Mesenchymal stem cell (in vitro differentiated cells and primary cell): Measurements from ENCODE around the gene PHF19.

Source experiments
- DNase-seq: peaks from one replicate; pipeline ENCODE4 v3.0.0-alpha.2; 2013
- H2AFZ ChIP-seq: one replicate; pipeline ENCODE4 v1.6.1; 2013; ENCODE audit warnings: low read depth, mild to moderate bottlenecking, control low read depth, inconsistent platforms, low read length, moderate library complexity
- H2AK5ac ChIP-seq: 2 replicates; pipeline ENCODE4 v1.6.1; 2013; ENCODE audit warnings: low read length, moderate library complexity, mild to moderate bottlenecking, inconsistent platforms; ENCODE audit not compliant: severe bottlenecking
- H2BK120ac ChIP-seq: one replicate; pipeline ENCODE4 v1.6.1; 2013; ENCODE audit warnings: low read depth, mild to moderate bottlenecking, inconsistent platforms, low read length, moderate library complexity
- H2BK12ac ChIP-seq, 2 experiments: one replicate each; pipeline ENCODE4 v1.6.1; 2013; ENCODE audit warnings: inconsistent platforms in 2 of 2, low read length in 2 of 2, mild to moderate bottlenecking in 2 of 2, moderate library complexity in 2 of 2, control low read depth in 1 of 2
- H2BK15ac ChIP-seq: one replicate; pipeline ENCODE4 v1.6.1; 2013; ENCODE audit warnings: mild to moderate bottlenecking, low read depth, inconsistent platforms; ENCODE audit not compliant: poor library complexity, severe bottlenecking
- H2BK5ac ChIP-seq: 2 replicates; pipeline ENCODE4 v1.6.1; 2013; ENCODE audit warnings: low read depth, mild to moderate bottlenecking, low read length, control low read depth, inconsistent platforms; ENCODE audit not compliant: poor library complexity, severe bottlenecking
- H3K14ac ChIP-seq, 2 experiments: one replicate each; pipeline ENCODE4 v1.6.1; 2013; ENCODE audit warnings: inconsistent platforms in 2 of 2, low read length in 2 of 2, control low read depth in 1 of 2, mild to moderate bottlenecking in 1 of 2, moderate library complexity in 1 of 2
- H3K18ac ChIP-seq, 2 experiments: one replicate each; pipeline ENCODE4 v1.6.1; 2013; ENCODE audit warnings: inconsistent platforms in 2 of 2, low read length in 2 of 2, control low read depth in 1 of 2, low read depth in 1 of 2, mild to moderate bottlenecking in 1 of 2
- H3K23ac ChIP-seq, 2 experiments: one replicate each; pipeline ENCODE4 v1.6.1; 2013; ENCODE audit warnings: inconsistent platforms in 2 of 2, low read length in 2 of 2, mild to moderate bottlenecking in 2 of 2, moderate library complexity in 2 of 2, control low read depth in 1 of 2
- H3K27ac ChIP-seq: 2 replicates; pipeline ENCODE4 v1.5.1; 2013; ENCODE audit warnings: mild to moderate bottlenecking, moderate library complexity, low read length, control low read depth, inconsistent platforms; ENCODE audit not compliant: poor library complexity, severe bottlenecking
- H3K27me3 ChIP-seq, 2 experiments: 2 replicates each; pipeline versions ENCODE4 v1.6.1 to v1.7.0; 2013; ENCODE audit warnings: low read length in 2 of 2, mild to moderate bottlenecking in 2 of 2, moderate library complexity in 2 of 2, control low read depth in 1 of 2, inconsistent platforms in 1 of 2; ENCODE audit not compliant: control insufficient read depth in 1 of 2, insufficient read depth in 1 of 2
- H3K36me3 ChIP-seq, 2 experiments: 2 replicates each; pipeline versions ENCODE4 v1.6.1 to v1.7.0; 2013; ENCODE audit warnings: low read length in 2 of 2, control low read depth in 1 of 2, inconsistent platforms in 1 of 2, low read depth in 1 of 2, mild to moderate bottlenecking in 1 of 2; ENCODE audit not compliant: insufficient read depth in 2 of 2, control insufficient read depth in 1 of 2
- H3K4ac ChIP-seq, 2 experiments: one replicate each; pipeline ENCODE4 v1.6.1; 2013; ENCODE audit warnings: inconsistent platforms in 2 of 2, low read length in 2 of 2, mild to moderate bottlenecking in 2 of 2, moderate library complexity in 2 of 2, control low read depth in 1 of 2, low read depth in 1 of 2
- H3K4me1 ChIP-seq: 2 replicates; pipeline ENCODE4 v1.6.1; 2013; ENCODE audit warnings: low read depth, low read length, control low read depth; ENCODE audit not compliant: control insufficient read depth, insufficient read depth
- H3K4me2 ChIP-seq: 2 replicates; pipeline ENCODE4 v1.6.1; 2013; ENCODE audit warnings: low read length, mild to moderate bottlenecking, inconsistent platforms; ENCODE audit not compliant: poor library complexity, severe bottlenecking
- H3K4me3 ChIP-seq, 2 experiments: 2 replicates each; pipeline versions ENCODE4 v1.5.1 to v1.7.0; 2013; ENCODE audit warnings: low read length in 2 of 2, mild to moderate bottlenecking in 2 of 2, control low read depth in 1 of 2, low read depth in 1 of 2; ENCODE audit not compliant: insufficient read depth in 1 of 2
- H3K79me1 ChIP-seq: replicated peaks from 2 replicates; pipeline ENCODE4 v1.6.1; 2013; ENCODE audit warnings: mild to moderate bottlenecking, control low read depth, low read length, inconsistent platforms; ENCODE audit not compliant: poor library complexity, severe bottlenecking
- H3K9ac ChIP-seq: 2 replicates; pipeline ENCODE4 v1.7.0; 2013; ENCODE audit warnings: mild to moderate bottlenecking, low read length, moderate library complexity
- H3K9me3 ChIP-seq: 2 replicates; pipeline ENCODE4 v1.7.0; 2013; ENCODE audit warnings: mild to moderate bottlenecking, low read length; ENCODE audit not compliant: control insufficient read depth
- H4K8ac ChIP-seq: one replicate; pipeline ENCODE4 v1.6.1; 2013; ENCODE audit warnings: inconsistent platforms, mild to moderate bottlenecking, low read length, moderate library complexity
- H4K91ac ChIP-seq: one replicate; pipeline ENCODE4 v1.6.1; 2013; ENCODE audit warnings: mild to moderate bottlenecking, low read length, inconsistent platforms
- whole genome bisulfite sequencing: methylation state at CpG from one replicate; pipeline ENCODE4 v1.1.7; 2013; ENCODE audit warnings: mixed read lengths; 5-methylcytosine and 5-hydroxymethylcytosine counted together

PHF19 gene

GRCh38 chr9:120886490-120886967, 9.5 kb upstream of the PHF19 start:
- H2AFZ ChIP-seq, result no peak overlapping the region
- no peak overlapping the region for H2AK5ac ChIP-seq
- no peak overlapping the region for H3K4me2 ChIP-seq
- H2BK15ac ChIP-seq, result no peak overlapping the region
- H2BK12ac ChIP-seq, result no peak overlapping the region
- no peak overlapping the region for H3K9ac ChIP-seq
- DNase-seq, result peak; percentile 39
- no peak overlapping the region for H3K27ac ChIP-seq
- no peak overlapping the region for H3K23ac ChIP-seq
- H3K4me1 ChIP-seq, result peaks cover 21% of the 10 kb centered on the region
- H3K9me3 ChIP-seq, result no peaks in the 10 kb centered on the region
- peak overlapping the region in 1 of 2 experiments; percentile 20 for H3K14ac ChIP-seq
- no peak overlapping the region for H3K4ac ChIP-seq
- H2BK120ac ChIP-seq, result no peak overlapping the region
- no peak overlapping the region for H3K4me3 ChIP-seq
- H4K91ac ChIP-seq, result no peak overlapping the region
- peaks cover 0 to 41% of the 10 kb centered on the region in 2 experiments for H3K27me3 ChIP-seq
- no peak overlapping the region for H4K8ac ChIP-seq
- no peak overlapping the region for H3K18ac ChIP-seq
- whole genome bisulfite sequencing, result 65% methylated on average over 8 of the region's 8 CpGs
- no peaks in the 10 kb centered on the region for H3K79me1 ChIP-seq
- no peaks in the 10 kb centered on the region for H3K36me3 ChIP-seq
- H2BK5ac ChIP-seq, result no peak overlapping the region

- no peak overlapping the region for H3K4ac ChIP-seq
- no peak overlapping the region for H2BK120ac ChIP-seq
- peak overlapping the region; percentile 37 for H3K27ac ChIP-seq
- peak overlapping the region; percentile 21 for H3K4me2 ChIP-seq
- no peak overlapping the region for H3K4me3 ChIP-seq
- no peak overlapping the region for H3K23ac ChIP-seq
- no peaks in the 10 kb centered on the region for H3K79me1 ChIP-seq
- H4K8ac ChIP-seq, result no peak overlapping the region
- no peak overlapping the region for H2BK5ac ChIP-seq
- peak overlapping the region; percentile 0 for H3K9ac ChIP-seq
- H3K14ac ChIP-seq, result peak overlapping the region in 1 of 2 experiments; percentile 20
- H2BK12ac ChIP-seq, result no peak overlapping the region
- no peak for DNase-seq
- WGBS, result 37% methylated on average over 5 of the region's 5 CpGs
- no peak overlapping the region for H4K91ac ChIP-seq
- peaks cover 0 to 38% of the 10 kb centered on the region in 2 experiments for H3K27me3 ChIP-seq
- H3K36me3 ChIP-seq, result no peaks in the 10 kb centered on the region
- no peaks in the 10 kb centered on the region for H3K9me3 ChIP-seq
- no peak overlapping the region for H3K18ac ChIP-seq
- no peak overlapping the region for H2BK15ac ChIP-seq
- H2AFZ ChIP-seq, result no peak overlapping the region
- peaks cover 21% of the 10 kb centered on the region for H3K4me1 ChIP-seq
- H2AK5ac ChIP-seq, result no peak overlapping the region
Observed at GRCh38 chr9:120885958-120886357, 9.0 kb upstream of the PHF19 start.

- H3K4me2 ChIP-seq, result no peak overlapping the region
- no peak overlapping the region for H3K14ac ChIP-seq
- no peak overlapping the region for H3K18ac ChIP-seq
- H3K9me3 ChIP-seq, result no peaks in the 10 kb centered on the region
- no peak overlapping the region for H3K27ac ChIP-seq
- no peak overlapping the region for H2BK5ac ChIP-seq
- WGBS, result 45% methylated on average over 3 of the region's 3 CpGs
- no peak for DNase-seq
- no peak overlapping the region for H2BK120ac ChIP-seq
- no peak overlapping the region for H4K8ac ChIP-seq
- H2AK5ac ChIP-seq, result no peak overlapping the region
- no peak overlapping the region for H2AFZ ChIP-seq
- H3K4me3 ChIP-seq, result no peak overlapping the region
- no peak overlapping the region for H2BK15ac ChIP-seq
- no peaks in the 10 kb centered on the region for H3K36me3 ChIP-seq
- H3K27me3 ChIP-seq, result peaks cover 0 to 33% of the 10 kb centered on the region in 2 experiments
- no peak overlapping the region for H3K4ac ChIP-seq
- no peak overlapping the region for H3K23ac ChIP-seq
- no peak overlapping the region for H4K91ac ChIP-seq
- peak overlapping the region; percentile 0 for H3K9ac ChIP-seq
- H2BK12ac ChIP-seq, result no peak overlapping the region
- no peaks in the 10 kb centered on the region for H3K79me1 ChIP-seq
- H3K4me1 ChIP-seq, result peaks cover 21% of the 10 kb centered on the region
Observed at GRCh38 chr9:120885457-120885856, 8.5 kb upstream of the PHF19 start.

- Histone ChIP-seq H2BK5ac (no peak overlapping the region), H3K4me3 (no peak overlapping the region), H2BK120ac (no peak overlapping the region), H3K9ac (no peak overlapping the region), H3K79me1 (no peaks in the 10 kb centered on the region), H3K4me1 (peaks cover 21% of the 10 kb centered on the region), H2AFZ (no peak overlapping the region), H3K4me2 (no peak overlapping the region), H3K36me3 (no peaks in the 10 kb centered on the region), H3K23ac (no peak overlapping the region), H2AK5ac (no peak overlapping the region), H2BK12ac (no peak overlapping the region), H3K14ac (no peak overlapping the region), H2BK15ac (no peak overlapping the region), H4K8ac (no peak overlapping the region), H3K27ac (no peak overlapping the region), H3K4ac (no peak overlapping the region), H4K91ac (no peak overlapping the region), H3K9me3 (no peaks in the 10 kb centered on the region), H3K18ac (no peak overlapping the region), H3K27me3 (peaks cover 2 to 41% of the 10 kb centered on the region in 2 experiments)
- no peak for DNase-seq
- WGBS, result 87% methylated on average over 3 of the region's 3 CpGs
Observed at GRCh38 chr9:120883608-120883996, 6.6 kb upstream of the PHF19 start.
